Heart right ventricle (tissue), 16 donors: ENCODE results near the gene GTF2F2. TPM values are rescaled to one million over a fixed set of nuclear protein-coding genes. Genes with fewer than 3 reads are reported as not detected.

Experiments used
- ATAC-seq, 8 donors: fragments of 200-7000 bp; cut with Tn5 transposase; one replicate each; pipeline ENCODE4 v1.9.1; 2020; ENCODE audit warnings: mild to moderate bottlenecking in 8 of 8, moderate library complexity in 8 of 8, moderate number of reproducible peaks in 1 of 8
- DNase-seq, 2 donors: peaks; one replicate each; pipeline ENCODE4 v3.0.0-alpha.2; 2020
- H3K27ac ChIP-seq, 10 donors: fragments of 200-600 bp; sonication (generic) in 2 of 10; one replicate each; pipeline versions ENCODE4 v1.5.0 to v1.8.0; 2020 to 2022; ENCODE audit warnings: mild to moderate bottlenecking in 3 of 10
- H3K27me3 ChIP-seq, 7 donors: fragments of 200-600 bp; one replicate each; pipeline ENCODE4 v1.8.0; 2021 to 2022; ENCODE audit warnings: mild to moderate bottlenecking in 2 of 7
- H3K36me3 ChIP-seq, 9 donors: fragments of 200-600 bp; sonication (generic) in 1 of 9; one replicate each; pipeline versions ENCODE4 v1.5.0 to v1.8.0; 2020 to 2022; ENCODE audit warnings: mild to moderate bottlenecking in 2 of 9
- H3K4me1 ChIP-seq, 9 donors: fragments of 200-600 bp; sonication (generic) in 1 of 9; one replicate each; pipeline versions ENCODE4 v1.5.0 to v1.8.0; 2020 to 2022; ENCODE audit warnings: mild to moderate bottlenecking in 4 of 9
- H3K4me3 ChIP-seq, 10 donors: fragments of 200-600 bp; sonication (generic) in 2 of 10; one replicate each; pipeline versions ENCODE4 v1.5.0 to v1.8.0; 2020 to 2022; ENCODE audit warnings: mild to moderate bottlenecking in 7 of 10, moderate library complexity in 2 of 10
- H3K9me3 ChIP-seq, 11 donors: fragments of 200-600 bp in 10 of 11; sonication (generic) in 2 of 11; one replicate each; pipeline versions ENCODE4 v1.5.0 to v1.8.0; 2013 to 2022; ENCODE audit warnings: mild to moderate bottlenecking in 2 of 11, control low read depth in 1 of 11, moderate library complexity in 1 of 11
- WGBS, 2 donors: extraction: QIAGEN DNeasy Blood & Tissue Kit; methylation state at CpG; one replicate each; pipeline ENCODE4 v1.1.7; 2013; ENCODE audit warnings: inconsistent platforms in 1 of 2; 5-methylcytosine and 5-hydroxymethylcytosine counted together
- intact Hi-C, 10 donors: fragments of 100-400 bp; cut with DNase I; formaldehyde crosslinking; loops; one replicate each; pipeline versions ENCODE4 v1.11.1 to v1.14.2; 2022
- polyA plus RNA-seq, 2 donors: library from polyadenylated mRNA; stranded (reverse); fragments of 200-250 nt; gene quantifications; one replicate each; pipeline ENCODE4 v1.2.3, GENCODE V29; 2013
- total RNA-seq, 10 donors: library from RNA; stranded (reverse); fragmentation: NEBNext Ultra II Directional in 3 of 10; extraction: Animal tissue kit (Norgen Biotek cat#: 25700) in 3 of 10; gene quantifications; one replicate each; pipeline versions ENCODE4 v1.2.1 to v1.2.4, GENCODE V29; 2021 to 2023
- TF ChIP-seq, protein P1 (sequence below), 9 donors: fragments of 200-600 bp; sonication (generic) in 2 of 9; IDR thresholded peaks; one replicate each; pipeline versions ENCODE4 v1.5.0 to v1.8.0; 2021 to 2022; ENCODE audit warnings: antibody characterized with exemption in 9 of 9, mild to moderate bottlenecking in 5 of 9, moderate library complexity in 1 of 9
- donor health status: Arrhythmogenic right ventricular cardiomyopathy.
- donor health status: ischemic (EF 13 %, LVEDD 7.1; RV severe dilation, severe dysfunction).
- donor health status: healthy with polysubstance abuse.
- donor health status: DM: no; HTN: yes; CAD: no.
- donor health status: DM: no; HTN: no; CAD: no.
- donor health status: ischemic (EF 25% LVEDD 6.9; RV normal size, moderate dysfunction).
- donor health status: ischemic (EF 25% LVEDD 5.7; RV mildly dilated, moderate dysfunction).
- donor health status: healthy.
- donor health status: DM: yes; HTN: yes; CAD: no.
- donor health status: Ischemic cardiomyopathy.
- donor health status: ischemic (EF 35%, LVEDD 5.7; RV mildly dilated, moderate dysfunction).
- donor health status: nonischemic (EF 11% LVEDD 7.7; RV severe dilation, severe dysfunction).
- donor health status: DM: yes; HTN: yes; CAD: no.
- donor health status: PGD.
- donor health status: ischemic (EF 29% LVEDD 5.4; RV normal size, mild dysfunction).
- donor health status: nonischemic (EF 23%, LVEDD 6.1; RV moderate dilation, normal function).

The GTF2F2 gene
- total and polyA plus RNA-seq, 12 donors: 15.8 to 24.9 (median 21.5) TPM

DNA sequence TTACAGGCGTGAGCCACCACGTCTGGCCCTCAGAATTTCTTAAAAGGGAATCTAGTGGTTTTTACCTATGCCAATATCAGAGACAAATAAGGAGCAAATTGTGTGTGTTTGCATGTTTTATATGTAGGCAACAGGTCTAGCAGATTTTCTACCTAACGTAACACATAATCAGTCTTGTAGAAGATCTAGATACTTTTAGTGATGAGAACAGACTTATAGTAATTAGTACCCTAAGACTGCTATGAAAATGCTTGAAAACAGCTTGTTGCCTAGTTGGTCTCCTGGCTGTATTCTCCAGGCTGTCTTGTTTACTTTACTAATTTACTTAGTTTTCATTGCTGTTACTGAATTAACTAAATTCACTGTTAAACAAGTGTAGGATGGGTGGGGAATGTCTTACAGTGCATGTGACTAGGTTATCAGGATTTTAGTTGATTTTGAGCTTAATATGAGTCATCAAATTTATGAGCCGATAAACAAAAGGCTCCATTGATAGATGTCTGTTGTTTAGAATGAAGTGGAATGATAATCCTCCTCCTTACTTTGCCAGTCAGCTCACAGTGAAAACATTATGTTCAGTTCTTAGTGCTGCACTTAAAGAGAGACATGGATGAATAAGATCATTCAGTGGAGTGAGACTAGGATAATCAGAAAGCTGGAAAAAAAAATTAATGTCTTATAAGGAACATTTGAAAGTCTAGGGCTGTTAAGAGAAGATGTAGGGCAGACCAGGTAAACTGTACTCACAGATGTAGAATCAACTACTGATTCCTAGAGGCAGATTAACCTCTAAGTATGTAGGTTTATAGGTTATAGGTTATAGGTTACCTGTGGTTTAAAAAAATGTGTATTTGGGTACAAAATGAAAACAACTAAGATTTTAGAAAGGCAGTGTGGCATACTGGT is 22.4 kb downstream of the GTF2F2 start:
- H3K36me3 ChIP-seq: peaks cover 0 to 27% (median 1%) of the 10 kb centered on the region in 9 donors
- TF ChIP-seq, protein P1, sequence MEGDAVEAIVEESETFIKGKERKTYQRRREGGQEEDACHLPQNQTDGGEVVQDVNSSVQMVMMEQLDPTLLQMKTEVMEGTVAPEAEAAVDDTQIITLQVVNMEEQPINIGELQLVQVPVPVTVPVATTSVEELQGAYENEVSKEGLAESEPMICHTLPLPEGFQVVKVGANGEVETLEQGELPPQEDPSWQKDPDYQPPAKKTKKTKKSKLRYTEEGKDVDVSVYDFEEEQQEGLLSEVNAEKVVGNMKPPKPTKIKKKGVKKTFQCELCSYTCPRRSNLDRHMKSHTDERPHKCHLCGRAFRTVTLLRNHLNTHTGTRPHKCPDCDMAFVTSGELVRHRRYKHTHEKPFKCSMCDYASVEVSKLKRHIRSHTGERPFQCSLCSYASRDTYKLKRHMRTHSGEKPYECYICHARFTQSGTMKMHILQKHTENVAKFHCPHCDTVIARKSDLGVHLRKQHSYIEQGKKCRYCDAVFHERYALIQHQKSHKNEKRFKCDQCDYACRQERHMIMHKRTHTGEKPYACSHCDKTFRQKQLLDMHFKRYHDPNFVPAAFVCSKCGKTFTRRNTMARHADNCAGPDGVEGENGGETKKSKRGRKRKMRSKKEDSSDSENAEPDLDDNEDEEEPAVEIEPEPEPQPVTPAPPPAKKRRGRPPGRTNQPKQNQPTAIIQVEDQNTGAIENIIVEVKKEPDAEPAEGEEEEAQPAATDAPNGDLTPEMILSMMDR (IDR thresholded peaks at IDR 0.05): no peak
- H3K4me1 ChIP-seq: peaks cover 0 to 21% (median 0%) of the 10 kb centered on the region in 9 donors
- intact Hi-C loops: no loop called here
- no peaks in the 10 kb centered on the region for H3K9me3 ChIP-seq
- no peak overlapping the region for H3K4me3 ChIP-seq
- DNase-seq: no peak
- 84 to 93% methylated on average over 4 of the region's 4 CpGs for WGBS, 2 donors
- ATAC-seq: peak in 2 of 8 donors; percentile 17 to 26
- peak overlapping the region in 4 of 10 donors; percentile 3 to 26 (median 16) for H3K27ac ChIP-seq
- H3K27me3 ChIP-seq: no peaks in the 10 kb centered on the region

DNA sequence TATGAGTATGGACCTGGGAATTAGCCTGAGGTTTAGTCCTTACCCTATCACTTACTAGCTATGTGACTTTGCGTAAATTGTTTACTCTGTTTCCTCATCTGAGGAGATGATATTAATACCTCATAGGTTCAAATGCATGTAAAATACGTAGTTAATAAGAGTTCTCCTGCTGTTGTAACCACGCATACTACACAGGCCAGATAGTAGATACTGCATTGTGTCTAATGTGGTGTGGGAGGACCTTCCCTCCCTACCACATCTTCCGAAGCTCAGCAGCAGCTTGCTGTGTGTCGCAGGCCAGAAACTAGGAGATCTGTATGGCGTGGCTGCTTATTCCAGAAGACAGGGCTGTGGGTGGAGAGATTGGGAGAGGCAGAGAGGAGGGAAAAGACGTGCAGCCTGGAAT is 23.0 kb downstream of the GTF2F2 start:
- Histone ChIP-seq H3K9me3 (no peaks in the 10 kb centered on the region), H3K36me3 (peaks cover 0 to 20% (median 0%) of the 10 kb centered on the region in 9 donors), H3K4me1 (peaks cover 0 to 21% (median 0%) of the 10 kb centered on the region in 9 donors), H3K4me3 (no peak overlapping the region), H3K27me3 (no peaks in the 10 kb centered on the region), H3K27ac (peak overlapping the region in 4 of 10 donors; percentile 3 to 26 (median 16))
- no peak for DNase-seq
- peak in 5 of 8 donors; percentile 37 to 56 (median 46) for ATAC-seq
- TF ChIP-seq, protein P1 (IDR thresholded peaks at IDR 0.05): no peak
- WGBS, 2 donors: 77 to 85% methylated on average over 7 of the region's 7 CpGs
- intact Hi-C loops: no loop called here

DNA sequence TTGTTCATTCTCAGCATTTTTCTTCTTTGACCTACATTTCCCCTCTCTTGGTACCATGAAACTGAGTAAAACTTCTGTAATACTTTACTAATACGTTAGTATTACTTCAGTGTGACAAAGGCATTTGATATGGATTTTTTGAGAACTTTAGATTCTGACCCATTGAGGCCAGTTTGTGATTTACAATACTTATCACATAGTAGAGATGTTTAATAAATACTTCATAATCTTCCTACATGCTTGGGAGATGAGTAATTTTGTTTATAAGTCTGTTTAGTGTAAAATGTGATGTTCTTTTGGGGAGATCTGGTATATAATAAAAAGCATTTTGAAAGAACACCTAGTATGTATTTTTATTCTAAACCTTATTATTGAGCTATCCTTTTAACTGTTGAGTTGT is 29.7 kb downstream of the GTF2F2 start:
- ATAC-seq: no peak
- WGBS, 2 donors: 77 to 88% methylated on average over 1 of the region's 1 CpG
- TF ChIP-seq, protein P1 (IDR thresholded peaks at IDR 0.05): no peak
- Histone ChIP-seq H3K9me3 (no peaks in the 10 kb centered on the region), H3K27me3 (no peaks in the 10 kb centered on the region), H3K4me3 (no peak overlapping the region), H3K36me3 (peaks cover 0 to 19% (median 6%) of the 10 kb centered on the region in 9 donors), H3K4me1 (no peaks in the 10 kb centered on the region), H3K27ac (no peak overlapping the region)
- intact Hi-C loops: no loop called here
- no peak for DNase-seq

DNA sequence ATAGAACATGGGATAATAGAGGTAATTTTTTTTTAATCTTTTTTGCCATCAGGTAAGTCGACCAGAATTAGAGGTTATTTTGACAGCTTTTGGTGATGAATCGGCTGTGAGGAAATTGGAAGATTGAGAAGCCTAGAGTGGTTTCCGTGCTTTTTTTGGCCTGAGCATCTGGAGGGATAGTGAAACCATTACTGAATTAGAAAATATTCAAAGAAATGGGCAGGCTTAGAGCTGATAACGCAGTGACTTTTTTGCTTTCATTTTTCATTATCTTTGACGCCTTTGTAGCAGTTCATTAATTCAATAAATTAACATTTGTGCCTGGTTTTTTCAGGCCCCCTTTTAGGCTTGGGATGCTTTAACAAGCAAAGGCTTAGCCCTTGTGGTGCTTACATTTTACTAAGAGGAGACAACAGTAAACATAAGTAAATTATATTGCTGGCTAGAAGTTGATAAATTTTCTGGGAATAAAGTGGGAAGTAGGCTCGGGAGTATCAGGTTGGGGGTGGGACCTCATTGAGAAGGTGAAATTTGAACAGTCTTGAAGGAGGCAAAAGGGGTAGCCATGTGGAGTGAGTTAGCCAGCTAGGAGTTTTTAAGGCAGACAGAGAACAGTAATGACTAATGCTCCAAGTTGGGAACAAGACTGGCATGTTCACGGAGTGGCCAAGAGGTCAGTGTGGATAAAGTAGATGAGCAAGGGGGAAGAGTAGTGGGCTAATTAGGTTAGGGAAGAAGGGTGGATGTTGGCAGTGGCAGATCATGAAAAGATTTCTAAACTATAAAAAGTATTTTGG is 36.5 kb downstream of the GTF2F2 start:
- no peaks in the 10 kb centered on the region for H3K4me1 ChIP-seq
- intact Hi-C loops: no loop called here
- H3K36me3 ChIP-seq: peaks cover 0 to 38% (median 5%) of the 10 kb centered on the region in 9 donors
- ATAC-seq: no peak
- no peak overlapping the region for H3K27ac ChIP-seq
- H3K9me3 ChIP-seq: no peaks in the 10 kb centered on the region
- H3K4me3 ChIP-seq: no peak overlapping the region
- DNase-seq: no peak
- TF ChIP-seq, protein P1 (IDR thresholded peaks at IDR 0.05): no peak
- H3K27me3 ChIP-seq: no peaks in the 10 kb centered on the region
- 85 to 93% methylated on average over 7 of the region's 7 CpGs for WGBS, 2 donors
